ENCODE measurements around the gene BPIFB1.

Gene BPIFB1

DNA sequence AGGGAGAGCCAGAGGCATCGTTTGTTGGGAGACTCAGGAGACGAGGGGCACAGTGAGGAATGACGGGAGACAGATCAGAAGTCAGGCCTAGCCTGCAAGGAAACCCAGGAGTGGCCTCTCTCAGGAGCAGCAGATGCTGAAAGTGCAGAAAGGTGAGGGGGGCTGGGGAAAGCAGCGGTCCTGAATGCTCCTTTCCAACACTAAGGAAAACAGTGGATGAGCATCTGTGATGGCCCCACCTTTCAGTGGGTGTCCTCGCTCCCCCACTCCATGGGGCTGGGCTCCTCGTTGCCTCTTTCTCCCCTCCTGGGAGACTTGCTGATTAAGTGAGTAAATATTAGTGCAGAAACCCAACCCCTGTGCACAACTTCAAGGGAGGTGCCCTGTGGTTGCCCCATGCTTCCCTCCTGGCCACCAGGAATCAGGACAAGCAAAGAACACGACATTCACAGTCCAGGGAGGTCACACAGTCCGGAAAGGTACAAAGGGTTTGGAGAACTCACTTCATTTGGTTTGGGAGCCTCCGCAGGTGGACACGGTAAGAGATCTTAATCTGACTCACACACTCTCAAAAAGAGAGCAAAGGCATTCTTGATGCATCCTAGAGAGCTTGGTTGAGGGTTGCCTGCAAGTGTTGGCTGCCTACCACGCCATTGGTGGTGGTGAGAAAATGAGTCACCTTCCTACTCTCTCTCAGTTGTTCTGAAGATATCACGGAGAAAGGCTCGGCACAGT is 9.7 kb upstream of the BPIFB1 start:
- no peak for DNase-seq

DNA sequence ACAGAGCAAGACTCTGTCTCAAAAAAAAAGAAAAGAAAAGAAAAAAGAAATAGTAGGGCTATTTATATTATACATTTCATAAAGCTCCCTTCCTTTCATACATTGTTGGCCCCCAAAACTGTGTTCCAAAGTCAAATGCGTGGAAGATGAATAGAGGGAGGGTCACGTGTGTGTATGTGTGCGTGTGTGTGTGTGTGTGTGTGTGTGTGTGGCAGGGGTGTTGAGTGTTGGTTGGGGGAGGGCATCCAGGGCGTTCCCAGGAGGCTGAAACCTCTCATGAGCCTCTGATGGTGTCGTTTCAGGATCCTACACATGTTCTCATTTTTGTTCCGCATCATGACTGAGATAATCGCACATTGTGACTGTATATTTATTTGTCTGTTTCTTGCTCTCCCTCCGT is 7.8 kb upstream of the BPIFB1 start:
- DNase-seq = no peak

DNA sequence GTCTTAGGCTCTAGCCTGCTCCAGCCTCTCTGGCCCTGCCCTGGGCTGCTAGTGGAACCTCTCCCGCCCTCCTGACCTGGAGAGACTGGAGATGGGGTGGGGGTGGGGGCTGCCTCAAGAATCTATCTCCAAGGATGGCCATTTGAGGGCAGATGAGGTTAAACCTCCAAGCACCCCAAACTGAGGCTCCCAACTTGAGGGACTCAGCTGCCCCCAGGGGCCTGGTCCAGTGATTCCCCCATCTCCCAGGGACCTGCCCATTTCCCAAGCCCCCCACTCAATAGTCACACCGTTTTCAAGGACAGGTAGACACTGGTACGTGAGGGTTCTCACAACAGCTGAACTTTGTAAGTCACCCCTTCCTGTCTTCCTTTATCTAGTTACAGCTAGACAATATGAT is 7.1 kb upstream of the BPIFB1 start:
- DNase-seq = no peak

DNA sequence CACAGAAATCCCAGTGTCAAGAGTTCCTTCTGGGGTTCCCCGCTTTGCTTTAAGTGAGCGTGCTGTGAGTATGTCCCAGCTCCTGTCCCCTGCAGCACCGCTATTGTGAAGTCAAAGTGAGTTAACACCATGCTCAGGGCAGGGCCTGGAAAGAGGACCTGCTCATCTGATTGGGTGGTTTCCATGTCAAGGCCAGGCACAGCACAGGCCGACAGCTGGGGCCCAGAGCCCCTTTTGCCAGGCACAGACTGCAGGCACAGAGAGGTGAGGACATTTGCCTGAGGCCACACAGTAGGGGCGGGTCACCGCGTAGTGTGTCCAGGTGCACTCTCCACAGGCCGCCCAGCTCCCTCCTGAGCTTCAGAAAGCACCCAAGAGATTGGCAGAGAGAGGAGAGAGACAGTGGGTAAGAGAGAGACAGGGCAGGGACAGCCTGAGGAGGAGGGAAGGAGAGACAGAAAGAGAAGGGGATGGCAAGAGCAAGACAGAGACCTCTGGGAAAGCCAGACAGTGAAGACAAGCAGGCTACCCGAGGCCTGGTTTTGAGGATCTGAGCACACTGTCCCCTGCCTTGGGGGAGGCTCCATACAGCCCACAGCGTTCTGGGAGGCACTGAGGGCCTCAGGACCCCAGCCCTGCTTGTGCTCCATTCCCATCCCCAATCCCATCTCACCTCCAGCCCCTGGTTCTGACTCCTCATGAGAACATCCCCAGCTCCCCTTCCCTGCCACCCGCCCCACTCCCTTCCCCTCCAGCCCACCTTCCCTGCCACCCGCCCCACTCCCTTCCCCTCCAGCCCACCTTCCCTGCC is 6.5 kb upstream of the BPIFB1 start:
- DNase-seq = no peak

DNA sequence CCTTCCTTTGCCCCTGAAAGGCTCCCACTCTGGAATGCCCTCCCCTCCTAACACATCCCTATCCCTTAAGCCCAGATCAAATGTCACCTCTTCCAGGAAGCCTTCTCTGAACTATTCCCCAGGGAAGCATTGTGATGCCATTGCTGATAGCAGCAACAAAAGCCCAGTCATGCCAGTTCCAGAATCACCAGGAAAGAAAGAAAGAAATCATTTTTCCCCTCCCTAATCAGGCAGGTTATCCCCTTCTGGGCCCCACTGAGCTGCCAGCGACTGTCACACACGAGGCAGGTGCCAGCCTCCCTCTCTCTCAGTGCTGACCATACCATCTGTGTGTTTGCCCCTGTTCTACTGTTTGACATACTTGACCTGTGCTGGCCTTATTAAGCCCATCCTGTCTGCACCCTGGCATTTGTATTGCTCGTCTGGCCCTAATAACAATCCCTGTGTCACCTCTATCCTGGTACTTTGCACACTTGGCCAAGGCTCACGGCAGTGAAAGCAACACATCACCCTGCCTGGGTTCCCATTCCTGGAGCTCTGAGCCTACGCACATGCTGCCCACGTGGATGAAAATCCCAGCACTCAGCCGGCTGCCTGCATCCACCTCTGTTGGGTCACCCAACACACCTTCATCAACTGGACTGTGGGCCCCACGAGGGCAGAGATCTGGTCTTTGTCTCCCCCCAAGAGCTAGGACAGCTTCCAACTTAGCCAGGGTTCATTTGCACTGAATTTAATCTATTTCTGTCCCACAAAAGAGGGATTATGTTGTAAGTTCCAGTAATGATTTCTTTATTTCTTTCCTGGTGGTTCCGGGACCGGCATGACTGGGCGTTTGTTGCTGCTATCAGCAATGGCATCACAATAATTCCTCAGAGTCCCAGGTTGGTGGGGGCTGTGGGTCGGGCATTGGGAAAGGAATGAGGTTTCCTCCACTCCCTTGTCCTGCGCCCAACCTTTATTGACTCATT is 5.3 kb upstream of the BPIFB1 start:
- DNase-seq = no peak

DNA sequence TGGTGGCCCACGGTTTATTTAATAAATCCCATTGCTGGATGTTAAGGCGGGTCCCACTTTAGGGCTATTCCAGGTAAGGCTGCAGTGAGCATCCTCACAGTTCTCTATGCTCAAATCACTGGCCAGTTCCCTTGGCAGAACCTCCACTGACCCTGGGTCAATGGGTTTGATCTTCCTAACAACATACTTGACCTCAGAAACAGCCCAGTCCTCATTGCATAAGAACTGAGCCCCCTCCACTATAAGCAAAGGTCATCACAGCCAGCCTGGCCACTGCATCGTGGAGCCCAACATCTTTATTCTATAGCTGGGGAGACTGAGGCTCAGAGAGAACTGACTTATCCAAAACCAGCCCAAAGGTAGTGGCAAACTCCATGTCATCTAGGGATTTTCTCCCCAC is 4.3 kb upstream of the BPIFB1 start:
- DNase-seq = no peak

DNA sequence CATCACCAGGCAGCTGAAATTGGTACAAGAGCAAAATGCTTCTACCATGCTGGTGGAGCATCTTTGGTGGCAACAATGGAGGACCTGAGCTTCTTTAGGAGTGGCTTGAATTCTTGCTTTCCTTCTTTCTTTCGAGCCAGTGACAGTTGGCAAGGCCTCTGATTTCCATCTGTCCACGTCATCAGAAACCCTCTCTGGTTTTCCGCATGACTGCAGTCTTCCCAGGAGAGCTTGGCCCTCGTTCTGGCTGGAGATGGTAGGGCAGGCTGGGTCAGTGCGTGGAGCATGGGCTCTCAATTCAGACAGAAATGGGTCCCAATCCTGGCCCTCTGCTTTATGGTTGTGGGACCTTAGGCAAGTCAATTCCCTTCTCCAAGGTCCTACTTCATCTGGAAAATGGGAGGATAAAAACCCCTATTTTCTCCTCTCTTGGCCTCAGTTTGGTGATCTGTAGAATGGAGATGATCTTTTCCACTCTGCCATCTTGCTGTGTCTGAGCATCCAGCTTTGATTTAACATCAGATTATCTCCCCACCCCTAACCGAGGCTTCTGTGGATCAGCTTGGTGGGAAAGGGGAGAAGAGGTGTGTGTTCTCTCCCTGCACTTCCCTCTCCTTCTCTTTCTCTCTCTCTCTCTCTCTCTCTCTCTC is 3.6 kb upstream of the BPIFB1 start:
- DNase-seq = no peak

DNA sequence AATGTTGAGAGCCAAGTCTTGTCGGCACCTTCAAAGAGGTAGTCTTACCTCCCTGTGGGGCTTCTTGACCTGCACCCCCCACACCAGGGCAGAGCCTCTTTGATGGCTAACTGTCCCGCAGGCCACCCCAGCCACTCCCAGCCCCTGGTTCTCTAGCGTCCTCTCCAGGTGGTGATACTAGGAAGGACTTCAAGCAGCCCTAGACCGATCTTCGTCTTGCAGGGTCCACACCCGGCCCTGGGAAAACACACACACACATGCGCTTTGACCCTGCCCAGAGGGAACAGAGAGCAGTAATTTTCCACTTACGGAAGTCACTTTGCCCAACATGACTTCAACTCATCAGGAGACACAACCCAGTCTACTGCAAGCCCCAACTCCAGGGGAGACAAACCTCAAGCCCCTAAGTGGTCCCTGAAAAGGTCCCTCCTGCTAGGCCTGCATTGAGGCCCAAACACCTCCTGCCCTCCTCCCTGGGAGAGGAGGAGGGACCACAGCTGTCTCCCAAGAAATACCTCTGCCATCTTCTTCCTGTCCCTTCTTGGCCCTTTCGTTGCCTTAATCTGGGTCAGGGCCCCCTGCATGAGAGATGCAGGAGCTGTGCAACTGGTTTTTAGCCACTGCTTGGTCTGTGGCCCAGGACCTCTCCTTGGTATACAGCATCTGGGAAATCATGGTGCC is 2.9 kb upstream of the BPIFB1 start:
- DNase-seq = no peak

DNA sequence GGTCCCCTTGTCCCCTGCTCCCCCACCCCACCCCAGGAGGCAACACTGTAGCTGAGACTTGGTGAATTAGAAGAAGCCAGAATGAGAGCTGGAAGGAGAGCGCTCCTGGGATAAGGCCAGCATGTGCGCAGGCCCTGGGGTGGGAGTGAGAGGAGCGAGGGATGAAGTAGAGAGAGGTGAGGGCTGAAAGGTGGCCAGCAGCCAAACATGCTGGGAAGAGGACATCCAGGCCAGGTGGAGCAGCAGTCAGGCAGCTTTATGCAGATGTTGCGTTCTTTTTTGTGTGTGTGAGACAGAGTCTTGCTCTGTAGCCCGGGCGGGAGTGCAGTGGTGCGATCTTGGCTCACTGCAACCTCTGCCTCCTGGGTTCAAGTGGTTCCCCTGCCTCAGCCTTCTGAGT is 2.2 kb upstream of the BPIFB1 start:
- DNase-seq = no peak

DNA sequence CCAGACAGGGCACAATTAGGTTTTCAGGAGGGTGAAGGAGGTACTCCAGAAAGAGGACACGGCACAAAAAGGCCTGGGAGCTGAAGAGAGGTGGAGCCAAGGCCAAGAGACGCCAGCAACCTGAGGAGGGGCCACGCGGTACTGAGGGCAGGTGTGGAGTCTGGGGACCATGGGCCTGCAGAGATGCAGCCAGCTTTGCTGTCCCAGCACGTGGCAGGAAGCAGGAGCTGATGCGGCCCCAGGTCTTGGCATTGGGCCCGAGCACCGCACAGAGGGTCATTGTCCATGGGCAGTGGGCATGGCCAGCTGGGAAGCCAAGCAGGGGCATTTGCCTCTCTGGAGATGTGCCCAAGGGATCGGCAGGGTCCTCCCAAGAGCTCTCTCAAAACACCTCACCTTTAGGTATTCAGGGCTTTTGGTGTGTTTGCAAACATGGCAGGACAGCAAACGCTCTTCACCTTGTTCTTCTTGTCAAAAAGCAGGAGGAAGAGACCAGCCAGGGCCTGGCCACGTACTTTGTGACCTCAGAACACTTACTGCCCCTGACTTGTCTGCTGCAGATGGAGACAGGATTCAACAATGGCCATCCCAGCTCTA is 1.4 kb upstream of the BPIFB1 start:
- no peak for DNase-seq

DNA sequence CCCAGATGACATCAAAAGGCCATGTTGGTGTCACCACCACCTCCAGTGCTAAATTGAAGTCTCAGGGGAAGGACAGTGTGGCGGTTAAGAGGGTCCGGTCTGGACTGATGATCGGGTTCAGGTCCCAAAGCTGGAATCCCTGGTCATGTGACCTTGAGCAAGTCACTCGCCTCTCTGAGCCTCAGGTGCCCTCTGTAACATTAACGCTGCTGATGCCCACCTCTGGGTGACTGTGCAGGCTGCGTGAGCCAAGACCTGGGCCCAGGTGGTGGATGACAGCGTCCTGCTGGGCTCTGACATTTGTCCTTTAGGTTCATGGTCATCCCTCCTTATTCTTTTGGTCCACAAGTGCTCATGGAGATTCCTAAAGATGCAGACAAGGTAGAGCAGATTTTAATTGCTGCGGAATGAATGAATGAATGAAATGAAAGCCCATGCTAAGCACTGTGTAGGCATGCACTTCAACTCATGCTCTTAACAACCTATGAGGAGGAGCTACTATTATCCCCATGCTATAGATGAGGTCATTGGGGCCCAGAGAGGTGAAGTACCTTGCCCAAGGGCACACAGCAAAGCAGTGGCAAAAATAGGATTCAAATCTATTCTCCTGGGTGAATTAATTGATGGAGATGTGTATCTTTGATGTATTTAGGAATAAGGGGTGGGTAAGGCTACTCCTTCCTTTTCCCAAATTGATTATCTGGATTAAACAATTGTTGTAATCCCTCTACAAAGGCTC is 649 bp upstream of the BPIFB1 start:
- DNase-seq = no peak

DNA sequence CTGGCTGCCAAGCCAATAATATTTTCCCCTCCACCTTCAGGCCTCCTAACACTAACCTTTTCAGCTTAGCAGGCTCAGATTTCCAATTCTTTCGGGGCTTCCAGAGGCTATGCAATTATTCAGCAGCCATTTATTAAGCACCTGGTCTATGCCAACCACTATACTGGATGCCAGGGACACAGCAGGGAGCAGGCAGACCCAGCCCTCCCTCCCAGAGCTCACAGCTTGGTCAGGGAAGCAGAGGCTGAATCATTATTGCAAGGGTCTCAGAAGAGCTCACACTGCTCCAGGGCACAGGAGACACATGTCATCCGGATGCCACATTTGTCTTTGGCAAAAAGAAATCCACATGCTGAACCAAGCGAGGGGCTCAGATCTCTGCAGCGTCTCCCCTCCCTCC is 1.3 kb downstream of the BPIFB1 start:
- no peak for DNase-seq

DNA sequence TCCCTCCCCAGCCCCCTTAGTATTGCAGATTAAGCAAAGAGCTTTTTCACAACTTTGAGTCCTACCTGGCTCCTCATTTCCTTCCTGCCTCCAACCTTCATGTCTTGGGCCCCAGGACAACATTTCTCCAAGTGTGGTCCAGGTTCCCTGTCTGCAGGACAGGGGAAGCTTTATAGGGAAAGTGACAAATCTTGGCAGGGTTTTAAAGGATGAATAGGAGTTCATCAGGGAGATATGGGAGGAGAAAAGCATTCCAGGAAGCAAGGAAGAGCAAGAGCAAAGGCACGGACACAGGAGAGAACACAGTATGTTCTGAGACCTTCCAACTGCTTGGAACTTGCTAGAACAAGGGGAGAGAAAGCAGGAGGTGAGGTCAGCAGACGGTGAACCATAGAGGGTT is 1.9 kb downstream of the BPIFB1 start:
- DNase-seq = no peak

DNA sequence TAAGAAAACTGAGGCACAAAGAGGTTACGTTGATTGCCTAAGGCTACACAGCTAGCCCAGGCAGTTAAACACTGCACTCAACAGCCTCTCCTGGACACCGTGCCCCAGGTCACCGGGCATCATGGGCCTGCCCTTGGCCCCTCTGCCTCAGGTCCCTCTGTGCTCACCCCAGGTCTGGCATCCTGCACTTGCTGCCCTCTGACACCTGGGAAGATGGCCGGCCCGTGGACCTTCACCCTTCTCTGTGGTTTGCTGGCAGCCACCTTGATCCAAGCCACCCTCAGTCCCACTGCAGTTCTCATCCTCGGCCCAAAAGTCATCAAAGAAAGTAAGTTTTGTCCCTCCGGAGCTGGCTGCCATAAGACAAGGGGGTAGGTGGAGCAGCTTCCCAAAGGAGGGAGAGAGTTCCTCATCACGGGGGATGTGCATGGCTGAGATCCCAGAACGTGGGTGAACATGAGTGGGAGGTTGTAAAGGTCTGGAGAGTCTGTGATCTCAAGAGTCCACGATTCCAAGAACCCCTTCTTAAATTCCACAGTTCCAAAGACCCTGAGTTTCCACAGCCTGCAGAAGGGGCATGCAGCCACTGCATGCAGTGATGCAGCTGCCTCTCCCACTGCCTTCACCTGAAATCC is 3.0 kb downstream of the BPIFB1 start:
- no peak for DNase-seq

DNA sequence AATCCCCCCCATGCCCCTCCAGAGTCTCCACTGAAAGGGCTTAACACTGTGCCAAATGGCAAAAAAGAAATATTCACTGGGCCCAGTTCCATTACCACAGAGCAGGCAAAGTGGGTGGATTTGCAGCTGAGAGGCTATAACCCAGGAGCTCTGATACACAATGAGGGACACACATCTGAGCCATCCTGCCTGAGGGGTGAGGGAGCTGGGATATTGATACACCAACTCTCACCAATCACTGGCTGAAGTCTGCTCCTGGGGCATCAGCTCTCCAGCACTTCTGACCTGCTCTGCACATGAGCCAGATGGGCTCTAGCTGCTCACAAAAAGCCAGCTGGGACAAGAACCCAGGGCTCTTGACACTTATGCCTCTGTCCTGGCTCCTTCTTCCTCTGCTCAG is 4.9 kb downstream of the BPIFB1 start:
- no peak for DNase-seq

DNA sequence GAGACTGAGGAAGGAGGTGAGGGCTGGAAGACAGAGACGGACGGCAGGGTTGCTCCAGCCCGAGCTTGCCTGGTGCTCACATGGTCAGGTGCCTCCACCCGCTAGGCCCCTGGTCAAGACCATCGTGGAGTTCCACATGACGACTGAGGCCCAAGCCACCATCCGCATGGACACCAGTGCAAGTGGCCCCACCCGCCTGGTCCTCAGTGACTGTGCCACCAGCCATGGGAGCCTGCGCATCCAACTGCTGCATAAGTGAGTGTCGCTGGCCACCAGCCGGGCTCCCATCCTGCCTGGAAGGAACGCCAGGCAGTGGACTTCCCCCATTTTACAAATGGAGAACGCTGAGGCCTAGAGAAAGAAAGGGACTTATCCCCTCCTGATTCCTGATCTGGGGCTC is 7.8 kb downstream of the BPIFB1 start:
- no peak for DNase-seq

DNA sequence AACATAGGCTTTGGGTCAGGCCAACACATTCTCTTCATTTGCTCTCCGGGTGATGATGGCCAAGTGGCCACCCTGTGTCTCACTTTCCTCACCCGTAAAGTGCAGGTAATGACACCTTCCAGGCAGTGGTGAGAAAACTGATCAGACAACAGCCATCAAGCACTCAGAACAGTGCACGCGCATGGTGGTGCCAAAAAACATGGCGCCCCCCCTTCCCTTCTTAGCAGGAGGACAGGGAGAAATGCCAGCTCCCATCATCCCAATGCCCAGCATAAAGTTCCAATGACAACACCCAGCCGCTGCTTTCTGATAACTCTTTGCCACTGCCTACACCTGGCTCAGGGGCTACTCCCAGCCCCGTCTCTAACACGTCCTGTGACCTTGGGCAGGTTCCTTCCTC is 8.4 kb downstream of the BPIFB1 start:
- no peak for DNase-seq

DNA sequence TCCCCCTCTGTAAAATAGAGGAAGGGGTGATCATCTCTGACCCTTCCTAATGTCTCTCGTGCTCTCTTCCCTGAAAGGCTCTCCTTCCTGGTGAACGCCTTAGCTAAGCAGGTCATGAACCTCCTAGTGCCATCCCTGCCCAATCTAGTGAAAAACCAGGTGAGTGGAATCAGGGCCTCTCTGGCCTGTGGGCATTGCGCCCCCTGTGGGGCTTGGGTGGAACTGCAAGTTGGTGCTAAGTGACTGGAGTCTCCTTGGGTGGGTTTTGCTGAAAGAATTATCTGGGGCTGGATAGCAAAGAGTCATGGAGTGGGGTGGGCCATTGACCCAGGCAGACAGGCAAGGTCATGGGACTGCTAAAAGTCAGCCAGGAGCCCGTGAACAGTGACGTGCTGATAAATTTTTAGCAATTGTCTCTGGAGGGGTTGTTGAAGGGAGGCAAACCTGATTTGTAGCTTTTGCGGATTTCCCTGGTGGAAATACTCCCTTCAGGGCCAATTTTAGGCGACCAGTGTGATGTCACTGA is 8.9 kb downstream of the BPIFB1 start:
- peak; percentile 44 for DNase-seq

DNA sequence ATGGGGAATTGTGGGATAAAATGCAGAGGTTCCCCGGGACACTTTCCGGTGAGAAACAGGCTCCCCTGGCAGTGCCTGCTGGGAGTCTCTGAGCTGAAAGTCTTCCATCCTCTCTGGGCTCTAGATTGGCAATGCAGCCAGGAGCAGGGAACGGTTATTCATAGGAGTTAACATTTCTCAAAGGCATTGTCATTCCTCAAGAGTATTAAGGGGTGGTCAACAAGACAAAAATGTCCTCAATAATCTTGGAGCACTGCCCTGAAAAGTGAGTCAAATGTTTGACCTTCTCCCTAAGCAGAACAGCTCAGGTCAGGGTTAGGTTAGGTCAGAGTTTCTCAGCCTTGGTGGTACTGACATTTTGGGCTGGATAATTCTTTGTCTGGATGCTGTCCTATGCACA is 13.2 kb downstream of the BPIFB1 start:
- DNase-seq = no peak

DNA sequence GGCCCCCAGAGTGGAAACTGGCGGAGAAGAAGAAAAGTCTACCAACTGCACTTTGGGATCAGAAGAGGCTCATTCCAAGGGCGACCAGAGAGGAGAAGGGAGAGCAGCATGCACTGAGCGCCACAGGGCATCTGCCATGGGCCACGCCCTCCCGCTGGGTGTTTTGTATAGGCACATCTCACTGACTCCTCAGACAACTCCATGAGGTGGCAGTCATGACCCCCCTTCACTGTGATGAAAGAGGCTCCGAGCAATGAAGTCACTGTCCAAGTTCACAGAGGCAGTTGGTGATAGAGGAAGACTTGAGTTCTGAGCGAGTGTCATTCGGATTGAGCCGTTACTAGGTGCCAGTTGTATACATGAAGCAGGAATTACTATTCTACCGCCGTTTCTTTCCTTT is 15.4 kb downstream of the BPIFB1 start:
- no peak for DNase-seq

Data from inflammatory macrophage treated with lipopolysaccharide for 4 hours (primary cell).